NT2/D1 (cell line): ENCODE measurements around the gene EXOC3L4.

Experiments
- DNase-seq: peaks from one replicate; pipeline ENCODE4 v3.0.0-alpha.2; 2011; ENCODE audit warnings: low read depth, low spot score
- H3K27me3 ChIP-seq: 2 replicates; pipeline ENCODE4 v1.6.0; 2011; ENCODE audit warnings: mild to moderate bottlenecking; ENCODE audit not compliant: insufficient read length, insufficient read depth
- H3K36me3 ChIP-seq: 2 replicates; pipeline ENCODE4 v1.6.1; 2011; ENCODE audit warnings: mild to moderate bottlenecking, low read length, mixed read lengths; ENCODE audit not compliant: insufficient read depth, insufficient read length
- H3K4me1 ChIP-seq: 2 replicates; pipeline ENCODE4 v1.5.1; 2011; ENCODE audit not compliant: insufficient read depth, insufficient read length
- H3K4me3 ChIP-seq: 2 replicates; pipeline ENCODE4 v1.5.1; 2011; ENCODE audit warnings: low read depth; ENCODE audit not compliant: insufficient read length
- H3K9ac ChIP-seq: 2 replicates; pipeline ENCODE4 v1.6.0; 2011; ENCODE audit warnings: low read depth; ENCODE audit not compliant: insufficient read length
- H3K9me3 ChIP-seq: 2 replicates; pipeline ENCODE4 v1.5.1; 2011; ENCODE audit warnings: mild to moderate bottlenecking, low read length; ENCODE audit not compliant: insufficient read depth
- SUZ12 ChIP-seq: IDR thresholded peaks from 2 replicates; pipeline ENCODE4 v1.6.1; 2011; ENCODE audit not compliant: insufficient read length, insufficient read depth; ENCODE audit errors: extremely low read depth
- YY1 ChIP-seq: IDR thresholded peaks from 2 replicates; pipeline ENCODE4 v1.6.1; 2011; ENCODE audit not compliant: insufficient read length, insufficient read depth
- ZNF274 ChIP-seq: IDR thresholded peaks from 2 replicates; pipeline ENCODE4 v1.6.1; 2011; ENCODE audit warnings: mild to moderate bottlenecking, low read depth, low read length

EXOC3L4 gene

GRCh38 chr14:103097244-103097993 is 2.9 kb downstream of the EXOC3L4 start:
- H3K36me3 ChIP-seq = no peaks in the 10 kb centered on the region
- peak overlapping the region; percentile 38 for H3K9ac ChIP-seq
- H3K4me3 ChIP-seq = no peak overlapping the region
- DNase-seq = no peak
- TF ChIP-seq YY1 = no peak
- no peak for TF ChIP-seq ZNF274
- TF ChIP-seq SUZ12 = no peak
- H3K9me3 ChIP-seq = no peaks in the 10 kb centered on the region
- peaks cover 23% of the 10 kb centered on the region for H3K4me1 ChIP-seq
- H3K27me3 ChIP-seq = no peaks in the 10 kb centered on the region

DNA sequence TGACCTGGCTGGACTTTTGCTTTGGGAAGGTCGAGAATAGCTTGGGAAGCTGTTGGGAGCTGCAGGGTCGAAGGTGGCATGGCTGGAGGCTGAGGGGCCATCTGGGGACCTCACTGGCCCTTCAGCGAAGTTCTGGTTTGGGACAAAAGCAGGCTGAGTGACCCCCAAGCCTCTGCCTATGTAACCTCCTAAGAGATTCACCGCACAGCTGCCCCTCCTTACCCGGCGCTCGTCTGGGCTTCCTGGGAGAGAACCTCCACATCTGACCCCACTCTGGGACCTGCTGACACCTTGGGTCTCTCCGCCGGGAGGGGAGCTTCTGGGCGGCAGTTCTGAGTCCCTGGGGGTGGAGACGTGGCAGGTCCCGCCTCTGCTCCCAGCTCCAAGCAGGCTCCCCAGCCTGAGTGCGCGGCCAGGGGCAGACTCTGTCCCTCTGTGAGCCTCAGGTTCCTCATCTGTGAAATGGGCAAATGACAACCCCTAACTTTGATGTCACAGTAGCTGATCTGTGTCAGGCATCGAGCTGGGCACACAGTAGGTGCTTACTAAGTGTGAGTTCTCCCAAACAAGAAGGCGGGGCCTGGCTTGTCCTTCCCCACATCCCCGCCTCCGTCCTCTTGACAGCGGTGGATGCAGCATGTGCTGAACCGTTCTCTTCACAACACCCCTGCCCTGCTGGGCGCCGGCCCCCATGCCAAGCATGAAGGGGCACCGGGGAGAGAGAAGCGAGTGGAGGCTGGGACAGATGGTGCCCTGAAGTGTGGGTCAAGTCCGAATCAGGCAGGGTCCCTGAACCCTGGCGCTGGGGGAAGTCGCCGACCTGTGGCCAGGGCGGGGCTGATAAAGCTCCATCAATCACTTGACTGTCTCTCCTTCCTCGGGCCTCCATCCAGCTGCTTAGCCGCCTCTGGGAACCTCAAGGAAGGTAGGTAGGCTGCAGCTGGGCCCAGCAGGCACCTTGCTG is 3.8 kb downstream of the EXOC3L4 start:
- H3K27me3 ChIP-seq = no peaks in the 10 kb centered on the region
- H3K9ac ChIP-seq = peak overlapping the region; percentile 38
- DNase-seq = no peak
- TF ChIP-seq SUZ12 (no peak), ZNF274 (no peak), YY1 (no peak)
- H3K36me3 ChIP-seq = no peaks in the 10 kb centered on the region
- no peak overlapping the region for H3K4me3 ChIP-seq
- peaks cover 24% of the 10 kb centered on the region for H3K4me1 ChIP-seq
- no peaks in the 10 kb centered on the region for H3K9me3 ChIP-seq

DNA sequence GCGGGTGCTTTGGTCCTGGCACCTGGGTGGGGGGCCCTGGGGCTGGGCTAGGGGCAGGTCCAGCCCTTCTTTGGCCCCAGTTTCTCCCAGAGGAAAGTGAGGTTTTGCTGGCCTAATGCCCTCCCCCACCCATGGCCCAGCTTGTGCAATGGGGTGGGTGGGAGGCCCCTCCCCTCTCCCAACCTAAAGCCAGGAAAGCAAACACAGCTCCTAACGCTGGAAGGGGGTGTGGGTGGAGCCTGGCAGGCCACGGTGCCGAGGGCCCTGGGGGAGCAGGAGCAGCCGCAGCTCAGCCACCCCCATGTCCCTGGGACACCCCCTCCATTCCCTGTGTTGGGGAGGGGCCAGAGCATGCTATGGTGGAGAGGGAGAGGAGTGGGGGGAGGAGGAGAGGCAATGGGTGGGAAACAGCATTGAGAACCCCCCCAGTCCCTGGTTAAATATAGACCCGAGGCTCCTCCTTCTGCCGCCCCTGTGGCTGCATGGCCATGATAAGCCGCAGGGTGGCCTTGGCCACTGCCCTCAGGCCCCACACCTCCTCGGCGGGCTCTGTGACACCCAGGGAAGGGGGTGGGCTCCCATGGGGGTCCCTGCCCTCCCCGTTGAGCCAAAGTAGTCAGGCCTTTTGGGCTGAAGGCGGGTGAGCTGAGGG is 4.7 kb downstream of the EXOC3L4 start:
- peak overlapping the region; percentile 56 for H3K9ac ChIP-seq
- no peaks in the 10 kb centered on the region for H3K36me3 ChIP-seq
- TF ChIP-seq YY1 = no peak
- TF ChIP-seq SUZ12 = no peak
- TF ChIP-seq ZNF274 = no peak
- no peak for DNase-seq
- H3K4me1 ChIP-seq = peaks cover 25% of the 10 kb centered on the region
- no peaks in the 10 kb centered on the region for H3K27me3 ChIP-seq
- H3K9me3 ChIP-seq = no peaks in the 10 kb centered on the region
- no peak overlapping the region for H3K4me3 ChIP-seq

DNA sequence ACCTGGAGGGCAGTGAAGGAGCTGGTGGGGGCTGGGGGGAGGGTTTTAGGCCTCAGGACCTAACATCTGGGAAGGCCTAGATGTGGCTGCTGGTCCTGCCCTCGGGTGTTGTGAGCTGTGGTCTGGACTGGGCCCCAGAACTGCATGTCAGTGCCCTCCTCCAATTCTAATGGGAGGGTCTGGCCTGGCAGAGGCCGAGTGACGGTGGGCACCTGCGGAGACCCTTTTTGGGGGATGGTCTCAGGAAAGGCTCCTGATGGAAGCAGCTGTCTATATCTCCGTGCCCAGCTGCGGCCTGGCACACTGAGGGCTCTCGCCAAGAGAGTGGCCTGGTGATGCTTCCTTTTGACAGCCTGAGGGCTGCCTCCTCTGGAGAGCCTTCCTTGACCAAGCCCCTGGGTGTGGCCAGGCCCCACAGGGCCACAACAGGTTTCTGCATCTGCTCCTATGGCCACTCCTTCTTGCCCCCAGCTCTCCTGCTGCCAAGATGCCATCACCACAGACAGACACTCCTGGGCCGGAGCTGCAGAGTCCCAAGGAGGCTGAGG is 5.3 kb downstream of the EXOC3L4 start:
- Histone ChIP-seq H3K4me3 (no peak overlapping the region), H3K27me3 (no peaks in the 10 kb centered on the region), H3K9ac (peak overlapping the region; percentile 21), H3K9me3 (no peaks in the 10 kb centered on the region), H3K36me3 (no peaks in the 10 kb centered on the region), H3K4me1 (peaks cover 22% of the 10 kb centered on the region)
- no peak for TF ChIP-seq SUZ12
- no peak for TF ChIP-seq YY1
- TF ChIP-seq ZNF274 = no peak
- no peak for DNase-seq

- Histone ChIP-seq H3K9ac (peak overlapping the region; percentile 21), H3K36me3 (no peaks in the 10 kb centered on the region), H3K27me3 (no peaks in the 10 kb centered on the region), H3K4me1 (peaks cover 21% of the 10 kb centered on the region), H3K9me3 (no peaks in the 10 kb centered on the region), H3K4me3 (no peak overlapping the region)
- no peak for TF ChIP-seq ZNF274
- TF ChIP-seq SUZ12 = no peak
- no peak for TF ChIP-seq YY1
- no peak for DNase-seq
Observed at GRCh38 chr14:103100281-103101121, 6.0 kb downstream of the EXOC3L4 start.

DNA sequence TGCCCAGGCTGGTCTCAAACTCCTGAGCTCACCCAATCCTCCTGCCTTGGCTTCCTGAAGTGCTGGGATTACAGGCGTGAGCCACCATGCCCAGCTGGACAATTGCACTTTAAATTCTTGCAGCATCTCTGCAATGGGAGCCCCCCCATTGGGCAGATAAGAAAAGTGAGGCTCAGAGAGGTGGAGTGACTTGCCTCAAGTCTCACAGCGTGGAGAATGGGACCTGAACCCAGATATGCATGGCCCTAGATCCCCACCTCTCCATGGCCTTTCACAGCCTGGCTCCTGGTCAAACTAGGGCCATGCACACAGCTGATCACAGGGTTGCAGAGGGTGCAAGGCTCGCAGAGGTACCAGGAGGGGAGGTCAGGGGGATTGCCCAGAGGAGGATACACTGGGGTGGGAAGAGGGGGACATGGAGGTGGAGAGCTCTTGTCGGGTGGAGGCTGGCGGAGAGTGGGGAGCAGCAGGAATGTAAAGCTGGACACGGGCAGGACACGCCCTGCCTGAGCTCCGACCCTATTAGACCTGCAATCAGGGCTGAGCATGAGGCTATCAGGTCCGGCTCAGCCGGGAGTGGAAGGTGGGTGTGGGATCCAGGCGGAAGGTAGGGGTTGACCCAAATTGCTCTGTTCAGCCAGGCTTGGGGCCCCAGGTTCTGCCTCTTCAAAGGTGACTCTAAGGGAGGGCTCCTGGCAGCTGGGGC is 6.9 kb downstream of the EXOC3L4 start:
- Histone ChIP-seq H3K4me1 (peaks cover 24% of the 10 kb centered on the region), H3K9me3 (no peaks in the 10 kb centered on the region), H3K4me3 (no peak overlapping the region), H3K27me3 (no peaks in the 10 kb centered on the region), H3K9ac (no peak overlapping the region), H3K36me3 (no peaks in the 10 kb centered on the region)
- TF ChIP-seq YY1 (no peak), SUZ12 (no peak), ZNF274 (no peak)
- DNase-seq = no peak
